NCI-H2196 (cell line): Measurements from ENCODE around the gene CNTN1.

Experiments used
- DNase-seq: peaks from one replicate; lab custom pipeline; 2025; ENCODE audit not compliant: unreplicated experiment; lab: John Stamatoyannopoulos, UW

The CNTN1 gene

DNA sequence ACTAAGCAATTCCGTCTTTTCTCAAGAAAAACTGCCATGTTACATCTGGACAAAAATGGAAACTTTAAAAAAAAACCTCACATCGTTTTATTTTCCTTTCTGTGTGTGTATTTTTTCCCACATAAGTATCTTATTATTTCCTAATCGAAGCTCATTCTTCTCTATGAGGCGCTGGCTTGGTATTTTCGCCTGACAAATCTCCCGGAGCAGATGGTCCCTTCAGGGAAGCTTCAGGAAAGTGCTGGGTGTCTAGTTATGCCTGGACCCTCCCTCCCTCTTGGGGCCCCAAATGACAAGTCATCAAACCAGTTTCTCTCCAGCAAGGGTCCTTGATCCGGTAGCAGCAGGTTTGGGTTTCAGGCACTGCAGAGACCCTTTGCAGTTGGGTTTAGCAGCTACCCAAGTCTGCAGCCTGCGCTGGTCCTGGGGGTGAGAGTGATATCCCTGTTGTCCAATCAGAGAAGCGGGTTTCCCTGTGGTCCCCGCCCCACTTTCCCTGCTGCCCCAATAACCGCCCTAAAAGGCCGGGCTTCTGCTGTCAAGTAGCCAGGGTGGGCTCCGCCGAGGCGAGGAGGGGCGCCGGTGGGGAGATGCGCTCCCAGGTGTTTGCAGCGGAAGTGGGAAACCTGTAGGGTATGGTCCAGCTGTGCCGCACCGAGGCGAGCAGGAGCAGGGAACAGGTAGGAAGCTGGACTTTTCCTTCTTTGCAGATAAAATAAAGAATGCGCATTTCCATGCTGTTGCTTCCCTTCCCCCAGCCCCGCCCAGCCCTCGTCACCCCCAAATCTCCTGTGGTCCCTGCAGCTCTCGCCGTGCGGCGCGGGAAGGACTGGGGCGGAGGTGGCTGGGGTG, at the start of gene CNTN1:
TSS of gene CNTN1 (plus strand) at position 527 of the 852 bp plus-strand sequence.
- no peak for DNase-seq

DNA sequence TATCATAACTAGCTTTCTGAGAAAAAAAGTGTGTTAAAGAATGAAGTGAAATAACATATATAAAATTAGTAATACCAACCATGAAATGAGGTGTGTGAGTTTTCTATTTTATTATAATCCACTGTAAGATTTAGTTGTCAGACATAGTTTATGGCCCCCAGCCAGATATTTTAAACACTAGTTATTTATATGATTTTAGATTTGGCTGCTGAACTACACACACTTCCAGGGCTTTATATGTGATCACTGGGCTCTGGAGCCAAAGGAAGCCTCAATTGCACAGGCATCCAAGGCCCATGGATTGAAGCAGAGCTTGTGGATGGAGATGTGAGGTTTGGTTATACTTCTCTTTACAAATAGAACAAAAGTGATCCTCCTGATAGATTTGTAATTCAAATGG, 48.7 kb upstream of the CNTN1 start:
- no peak for DNase-seq

DNA sequence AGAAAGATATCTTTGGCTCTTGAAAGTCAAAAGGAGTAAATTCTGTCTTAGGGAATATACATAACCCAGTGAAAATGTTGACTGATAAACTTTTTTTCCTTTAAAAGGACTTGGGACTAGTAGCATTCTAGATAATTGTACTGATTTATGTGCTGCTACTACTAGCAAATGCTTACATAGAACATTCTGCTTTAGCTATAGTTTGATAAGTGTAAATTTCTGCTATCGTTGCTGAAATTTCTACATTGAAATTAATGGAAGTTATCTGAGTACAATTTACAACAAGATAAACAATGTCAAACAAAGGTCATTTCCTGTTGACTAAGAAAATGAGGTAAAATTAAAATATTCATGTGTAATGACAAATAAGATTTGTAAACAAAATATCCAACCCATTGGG, 48.3 kb upstream of the CNTN1 start:
- no peak for DNase-seq

DNA sequence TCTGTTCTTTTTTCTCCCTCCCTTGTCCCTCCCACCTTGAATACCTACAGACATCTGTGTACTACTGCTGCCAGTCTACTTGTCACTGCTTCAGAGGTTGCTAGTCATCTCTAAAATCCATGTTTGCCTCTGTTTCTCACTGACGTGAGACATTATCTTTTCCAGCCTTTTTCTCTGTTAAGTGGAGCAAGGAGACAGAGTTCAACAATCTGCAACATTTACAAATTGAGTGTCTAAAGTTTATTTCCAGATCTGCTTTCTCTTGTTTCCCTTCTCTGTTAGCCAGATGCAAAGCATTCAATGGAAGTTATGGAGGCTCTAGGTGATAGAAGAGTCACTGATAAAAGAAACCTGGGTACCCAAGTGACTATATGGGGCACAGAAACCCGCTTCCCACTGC, 47.5 kb upstream of the CNTN1 start:
- no peak for DNase-seq

DNA sequence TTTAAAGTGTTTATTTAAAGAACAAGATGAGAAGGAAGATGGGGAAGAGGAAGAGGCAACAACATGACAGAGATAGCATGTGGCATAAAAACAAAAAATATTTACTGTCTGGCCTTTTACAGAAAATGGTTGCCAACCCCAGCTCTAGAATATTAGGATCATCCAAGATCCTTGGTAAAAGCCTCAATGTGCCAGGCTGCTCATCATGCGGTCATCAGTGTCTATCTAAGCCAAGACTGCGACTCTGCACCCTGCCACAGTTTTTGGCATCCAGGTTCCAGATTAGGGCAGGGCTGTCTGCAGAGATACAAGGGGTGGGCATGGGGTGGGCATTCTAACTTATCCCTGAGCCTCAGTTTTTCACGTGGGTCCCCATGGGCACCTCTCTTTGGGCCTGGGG, 46.9 kb upstream of the CNTN1 start:
- DNase-seq: no peak

DNA sequence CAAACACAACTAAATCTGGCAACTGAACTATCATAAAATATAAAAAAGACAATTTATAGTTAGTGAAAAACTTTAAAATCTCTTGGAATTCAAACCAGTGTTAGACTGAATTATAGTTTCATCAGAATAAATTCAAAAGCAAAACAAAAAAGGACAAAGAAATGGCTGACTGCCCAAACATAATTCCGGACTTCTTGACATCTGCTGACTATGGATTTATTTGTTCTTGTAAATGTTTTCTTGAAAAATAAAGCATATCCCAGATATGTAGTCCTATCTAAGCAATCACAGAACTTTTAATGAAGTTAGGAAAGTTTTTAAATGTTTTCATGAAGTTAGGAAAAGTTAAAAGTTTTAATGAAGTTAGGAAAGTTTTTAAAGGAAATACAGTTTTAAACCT, 45.8 kb upstream of the CNTN1 start:
- DNase-seq: no peak

DNA sequence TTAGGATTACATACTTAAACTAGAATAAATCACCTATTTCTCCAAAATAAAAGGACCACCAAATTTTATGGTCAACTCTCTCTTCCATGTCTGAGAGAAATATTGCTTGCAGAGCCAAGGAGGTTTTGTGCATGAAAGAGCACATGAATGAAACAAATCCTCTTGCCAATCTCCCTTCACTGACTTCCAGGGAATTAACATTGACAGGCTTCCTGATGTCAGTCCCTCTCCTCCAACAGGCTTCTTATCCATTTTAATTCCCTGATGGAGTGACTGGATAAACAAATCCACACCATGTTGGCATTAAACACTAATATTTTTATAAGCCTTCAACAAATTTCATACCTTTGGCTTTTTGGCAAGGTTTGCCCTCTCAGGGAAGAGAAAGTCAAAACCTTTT, 45.3 kb upstream of the CNTN1 start:
- DNase-seq: no peak

DNA sequence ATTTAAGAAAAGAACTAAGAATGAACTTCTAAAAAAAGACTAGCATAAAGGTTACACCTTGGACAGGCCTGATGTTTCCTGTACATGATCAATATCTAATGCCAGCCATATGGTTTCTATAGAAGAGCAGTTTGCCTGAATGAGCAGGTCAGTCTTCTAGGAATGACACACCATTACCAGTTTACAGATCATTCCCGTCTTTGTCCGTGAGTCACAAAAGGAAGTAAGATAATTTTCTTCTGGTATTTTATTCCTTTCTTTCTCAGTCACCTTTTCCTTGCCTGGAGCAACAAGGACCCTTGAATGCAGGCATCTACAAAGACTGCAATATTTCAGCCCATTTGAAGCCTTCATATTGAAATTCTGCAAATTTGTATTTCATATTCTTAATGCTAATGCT, 44.6 kb upstream of the CNTN1 start:
- no peak for DNase-seq

DNA sequence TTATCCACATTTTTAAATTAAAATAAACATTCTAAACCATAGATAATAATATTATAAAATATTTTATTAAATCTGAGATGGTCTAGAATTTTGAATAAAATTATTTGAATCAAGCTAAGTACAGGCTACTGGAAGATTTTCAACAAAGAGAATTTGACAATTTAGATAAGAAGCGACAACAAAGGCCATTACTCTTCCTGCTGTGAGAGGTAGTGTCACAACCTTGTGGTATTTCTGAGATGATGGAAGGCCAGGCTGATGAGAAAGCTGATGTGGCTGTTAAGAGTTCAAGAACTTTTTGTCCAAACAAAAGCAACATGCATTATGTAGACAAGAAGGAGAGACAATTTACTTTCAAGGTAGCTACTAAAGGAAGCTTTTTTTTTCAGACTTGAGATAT, 43.7 kb upstream of the CNTN1 start:
- no peak for DNase-seq

DNA sequence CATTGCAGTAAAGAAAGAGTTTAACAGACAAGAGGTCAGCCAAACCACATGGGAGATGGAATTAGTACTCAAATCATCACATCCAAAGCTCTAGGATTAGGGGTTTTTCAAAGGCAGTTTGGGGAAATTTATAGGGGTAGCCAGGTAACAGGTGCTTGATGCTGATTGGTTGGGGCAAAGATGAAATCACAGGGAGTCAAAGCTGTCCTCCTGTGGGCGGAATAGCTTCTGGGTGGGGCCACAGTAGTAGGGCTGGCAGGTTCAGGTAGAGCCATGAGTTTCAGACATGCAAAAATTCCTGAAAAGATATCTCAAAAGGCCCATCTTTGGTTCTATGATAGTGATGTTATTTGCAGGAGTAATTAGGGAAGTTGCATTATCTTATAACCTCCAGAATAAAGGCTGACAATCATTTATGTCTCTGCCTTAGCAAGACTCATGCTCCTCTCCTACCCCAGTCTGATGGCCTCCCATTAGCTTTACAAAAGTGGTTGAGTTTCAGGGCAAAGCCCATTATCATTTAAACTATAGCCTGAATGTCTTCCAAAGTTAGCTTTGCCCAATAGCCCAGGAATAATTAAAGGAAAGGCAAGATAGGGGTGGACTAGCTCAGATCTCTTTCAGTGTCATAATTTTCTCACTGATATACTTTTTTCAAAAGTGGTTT, 42.1 kb upstream of the CNTN1 start:
- DNase-seq: no peak

DNA sequence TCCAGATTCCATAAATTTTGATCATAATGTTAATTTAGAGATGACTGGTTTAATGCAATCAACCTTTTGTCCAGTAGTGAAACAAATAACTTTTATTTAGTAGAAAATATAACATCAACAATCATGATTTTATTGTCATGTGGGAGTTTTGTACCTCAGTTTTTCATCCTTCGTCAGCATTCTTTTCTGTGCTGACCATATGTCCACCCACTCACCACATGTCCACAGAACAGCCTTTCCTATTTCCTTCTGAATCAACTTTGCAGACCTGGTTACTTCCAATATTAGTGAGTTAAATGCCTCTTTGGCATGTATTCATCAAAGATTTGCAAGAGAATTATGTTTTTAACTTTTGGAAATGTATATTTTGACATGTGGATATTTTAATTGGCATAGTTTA, 36.8 kb upstream of the CNTN1 start:
- no peak for DNase-seq

DNA sequence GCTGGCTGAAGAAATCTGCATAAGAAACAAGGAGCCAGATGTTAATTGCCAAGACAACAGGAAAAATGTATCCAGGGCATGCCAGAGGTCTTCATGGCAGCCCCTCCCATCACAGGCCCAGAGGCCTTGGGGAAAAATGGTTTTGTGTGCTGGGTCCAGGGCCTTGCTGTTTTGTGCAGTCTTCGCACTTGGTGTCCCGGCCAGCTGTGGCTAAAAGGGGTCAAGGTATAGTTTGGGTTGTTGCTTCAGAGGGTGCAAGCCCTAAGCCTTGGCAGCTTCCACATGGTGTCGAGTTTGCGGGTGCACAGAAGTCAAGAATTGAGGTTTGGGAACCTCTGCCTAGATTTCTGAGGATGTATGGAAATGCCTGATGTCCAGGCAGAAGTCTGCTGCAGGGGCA, 29.9 kb upstream of the CNTN1 start:
- DNase-seq: no peak

DNA sequence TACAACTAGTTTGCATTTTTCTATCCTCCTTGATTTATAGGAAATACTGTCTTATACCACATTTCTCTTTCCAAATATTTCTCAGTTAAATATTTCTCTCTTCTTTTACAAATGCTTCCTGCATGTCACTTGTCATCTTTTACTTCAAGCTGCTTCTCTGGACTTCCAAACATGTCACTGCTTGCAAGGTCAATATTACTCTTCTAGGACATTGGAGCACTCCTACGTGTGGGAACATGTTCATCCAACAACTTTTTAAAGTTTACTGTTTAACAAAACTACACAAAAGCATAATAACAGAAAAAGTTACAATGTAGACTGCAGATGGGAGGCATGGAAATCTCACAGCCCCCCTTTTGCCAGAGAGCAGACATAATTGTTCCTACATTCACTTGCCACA, 28.5 kb upstream of the CNTN1 start:
- no peak for DNase-seq

DNA sequence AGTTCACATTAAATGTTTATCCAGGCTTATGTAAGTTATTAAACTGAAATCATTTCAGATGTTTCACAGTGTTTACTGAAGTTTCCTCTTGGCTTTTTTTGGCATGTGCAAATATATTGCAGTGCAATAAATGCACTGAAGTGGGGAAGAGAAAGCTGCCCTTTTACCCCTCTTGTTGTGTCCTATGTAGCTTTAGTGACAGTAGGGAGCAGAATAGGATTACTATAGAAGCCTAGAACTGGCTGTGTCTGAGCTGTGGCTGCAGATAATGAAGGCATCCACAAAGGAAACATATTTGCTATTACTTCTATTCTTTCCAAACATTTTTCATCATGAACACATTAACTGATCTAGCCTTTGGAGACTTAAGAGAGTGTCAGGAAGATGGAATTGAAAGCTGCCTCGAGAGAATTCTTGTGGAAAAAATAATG, 24.1 kb upstream of the CNTN1 start:
- no peak for DNase-seq

DNA sequence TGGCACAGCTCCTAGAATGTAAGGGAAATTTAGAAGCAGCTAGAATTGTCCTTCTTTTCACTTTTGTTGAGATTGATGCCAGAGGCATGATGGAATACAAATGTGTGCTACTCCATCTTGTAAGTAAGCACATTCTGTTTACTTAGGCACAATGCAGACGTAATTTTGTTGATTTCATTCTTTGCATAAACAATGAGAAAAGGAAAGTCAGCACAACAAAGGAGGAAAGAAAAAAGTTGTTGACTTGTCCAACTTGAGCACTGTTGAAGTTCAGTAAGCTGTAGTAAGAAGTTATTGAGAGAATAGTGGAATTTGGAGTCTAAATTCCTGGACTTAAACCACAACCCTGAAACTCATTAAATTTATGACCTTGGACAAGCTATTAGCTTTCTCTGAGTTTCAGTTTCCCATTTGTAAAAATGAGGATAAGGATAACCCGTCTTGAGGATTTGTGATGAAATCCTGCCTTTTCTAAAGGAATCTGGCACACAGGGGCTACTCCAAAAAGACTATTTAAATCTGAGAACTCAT, 19.4 kb upstream of the CNTN1 start:
- DNase-seq: no peak

DNA sequence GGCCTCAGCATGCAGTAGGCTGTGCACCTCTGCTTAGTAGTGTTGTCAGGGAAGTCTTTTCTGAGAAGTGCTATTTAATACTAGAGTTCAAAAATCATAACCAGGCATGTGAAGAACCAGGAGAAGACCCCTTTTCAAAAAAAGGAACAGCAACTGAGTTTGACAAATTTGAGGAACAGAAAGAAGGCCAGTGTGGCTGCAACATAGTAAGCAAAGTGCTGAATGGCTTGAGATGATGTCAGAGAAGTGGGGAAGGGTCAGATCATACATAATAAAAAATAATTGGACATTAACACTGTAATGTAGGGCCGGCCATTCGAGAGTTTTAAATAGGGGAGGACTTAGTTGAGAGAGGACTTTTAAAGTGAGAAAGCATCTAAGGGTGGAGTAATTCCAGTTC, 11.1 kb upstream of the CNTN1 start:
- DNase-seq: no peak

DNA sequence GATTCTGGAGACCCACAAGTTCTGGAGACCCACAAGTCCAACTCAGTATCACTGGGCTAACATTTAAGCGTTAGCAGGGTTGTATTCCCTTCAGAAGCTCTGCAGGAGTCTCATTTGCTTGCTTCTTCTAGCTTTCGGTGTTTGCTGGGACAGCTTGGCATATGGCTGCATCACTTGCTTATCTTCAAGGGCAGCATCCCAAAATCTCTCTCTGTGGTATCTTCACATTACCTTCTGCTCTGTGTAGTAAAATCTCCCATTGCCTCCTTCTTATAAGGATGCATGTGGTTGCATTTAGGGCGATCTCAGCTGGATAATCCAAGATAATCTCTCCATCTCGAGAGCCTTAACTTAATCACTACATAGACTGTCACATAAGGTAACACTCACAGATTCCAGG, 7.3 kb upstream of the CNTN1 start:
- DNase-seq: no peak

DNA sequence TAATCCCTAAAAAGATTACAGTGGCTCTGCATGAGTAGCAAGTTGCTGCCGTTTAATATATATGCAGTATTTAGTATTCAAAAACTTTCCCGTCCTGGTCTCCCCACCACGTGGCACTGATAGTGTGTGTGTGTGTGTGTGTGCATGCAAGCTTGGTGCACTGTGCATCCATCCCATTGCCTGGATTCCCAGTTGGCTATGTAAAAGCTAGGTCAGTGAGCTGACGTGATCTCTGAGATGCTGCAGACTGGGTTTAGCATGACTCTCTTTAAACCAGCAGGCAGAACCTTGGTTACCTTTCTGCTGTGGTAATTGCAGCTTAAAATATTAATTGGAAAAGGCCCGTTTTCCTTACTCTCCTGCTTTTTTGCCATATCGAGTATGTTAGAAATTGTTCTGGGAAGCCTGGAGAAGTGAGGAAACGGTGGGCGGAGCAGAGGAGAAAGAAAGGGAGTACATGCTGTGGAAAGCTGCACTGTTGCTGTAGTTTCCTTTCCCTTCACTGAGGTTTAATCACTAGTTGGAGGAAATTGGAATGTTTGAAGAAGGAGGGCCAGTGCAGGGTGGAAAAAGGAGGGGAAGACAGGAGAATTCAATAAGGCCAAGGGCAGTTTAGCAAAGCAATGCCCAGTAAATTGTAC, 4.0 kb upstream of the CNTN1 start:
- no peak for DNase-seq

DNA sequence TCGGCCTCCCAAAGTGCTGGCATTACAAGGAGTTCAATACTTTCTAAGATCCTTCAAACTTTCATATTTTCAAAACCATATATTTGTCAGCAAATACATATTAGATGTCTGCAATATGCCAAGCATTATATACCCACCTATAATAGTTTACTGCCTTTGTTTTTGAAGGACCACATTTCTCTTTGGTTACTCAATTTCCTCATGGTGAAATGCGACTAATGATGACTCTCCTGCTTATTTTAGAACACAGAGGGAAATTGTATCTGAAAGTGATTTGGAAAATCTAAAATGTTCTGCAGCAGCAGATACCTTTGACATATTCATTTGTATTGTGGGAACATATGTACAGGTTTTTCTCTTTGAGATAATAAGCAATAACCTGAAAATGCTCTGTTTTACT, 2.7 kb upstream of the CNTN1 start:
- no peak for DNase-seq

DNA sequence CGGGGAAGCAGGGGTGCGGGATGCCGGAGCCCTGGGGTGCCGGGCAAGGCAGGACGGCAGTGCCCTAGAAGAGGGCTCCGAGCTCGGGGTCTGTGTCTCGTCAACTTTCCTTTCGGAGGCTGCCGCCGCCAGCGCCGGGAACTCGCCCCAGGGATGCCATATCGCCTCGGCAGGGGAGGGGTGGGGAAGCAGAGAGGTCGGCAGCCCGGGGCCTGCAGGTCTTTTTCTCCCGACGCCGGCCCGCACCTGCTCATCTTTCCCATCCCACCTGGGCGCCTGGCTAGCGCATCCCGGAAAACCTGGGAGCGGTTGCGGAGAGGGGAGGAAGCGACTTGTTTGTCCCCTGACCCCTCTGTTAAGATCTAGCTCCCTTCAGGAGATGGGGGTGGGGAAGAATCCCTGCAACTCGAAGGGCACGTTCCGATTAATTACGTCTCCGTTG, 547 bp downstream of the CNTN1 start:
- DNase-seq: no peak

DNA sequence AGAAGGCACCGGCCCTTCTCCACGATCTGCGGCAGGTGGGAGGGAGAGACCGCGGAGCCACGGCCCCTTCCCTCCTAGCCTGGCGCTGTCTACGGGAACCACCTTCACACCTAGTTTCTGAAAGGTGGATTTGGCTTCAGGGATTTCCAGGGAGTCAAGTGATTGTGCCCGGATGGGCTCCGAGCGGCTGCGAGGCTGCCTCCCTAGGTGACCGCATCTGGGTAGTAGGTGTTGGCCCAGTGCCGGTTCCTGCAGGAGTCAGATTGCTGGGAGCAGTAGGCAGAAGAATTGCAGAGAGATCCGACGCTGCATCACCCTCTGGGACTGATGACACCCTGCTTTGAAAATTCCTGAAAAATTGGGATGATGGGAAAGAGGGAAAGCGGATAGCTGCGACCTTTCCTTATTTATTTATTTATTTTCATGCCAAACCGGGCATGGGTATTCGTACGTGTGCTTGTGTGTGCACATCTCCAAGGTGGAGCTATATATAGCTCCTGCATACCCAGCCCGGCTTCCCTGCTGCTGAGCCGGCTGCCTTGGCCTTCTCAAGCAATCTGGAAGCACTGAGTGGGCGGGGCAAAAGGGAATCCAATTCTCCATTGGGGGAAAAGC, 1.1 kb downstream of the CNTN1 start:
- peak; percentile 4 for DNase-seq
